ENCODE results near the gene FAM32A. TPM values are rescaled to one million over a fixed set of nuclear protein-coding genes. Genes with fewer than 3 reads are reported as not detected.

The FAM32A gene
- total RNA-seq, 2 donors from 2014 or later, result 74.8 to 75.5 TPM

- no peak overlapping the region for H3K27ac ChIP-seq
- no peak for ATAC-seq (ENCODE audit: insufficient number of reproducible peaks, low FRiP score, low read depth)
- H3K36me3 ChIP-seq, result peaks cover 48% of the 10 kb centered on the region
Measured at GRCh38 chr19:16235811-16236652, 50.8 kb downstream of the FAM32A start.

More at GRCh38 chr19:16235811-16236652, 50.8 kb downstream of the FAM32A start:
- TF ChIP-seq CTCF (IDR thresholded peaks at IDR 0.05), result no peak
- DNase-seq (ENCODE audit: low spot score), result no peak
- Histone ChIP-seq H3K27me3 (replicated peaks; ENCODE audit: insufficient read depth) (no peaks in the 10 kb centered on the region), H3K4me3 (no peak overlapping the region), H3K4me1 (ENCODE audit: control insufficient read depth in 1 of 2, low read depth in 2 of 2) (no peaks in the 10 kb centered on the region), H3K9me3 (no peaks in the 10 kb centered on the region)

Other genes starting within 250 kb of the FAM32A start
- not detected for gene OR10H4, start 236.4 kb upstream of the FAM32A start, total RNA-seq
- 1,000 to 10,000 TPM in 1 of 2 donors, 100 to 1,000 TPM in 1; 964 to 1,096 TPM for gene TPM4, start 108.9 kb upstream of the FAM32A start, total RNA-seq
- gene RAB8A, start 73.5 kb upstream of the FAM32A start, total RNA-seq, result 10 to 100 TPM; 40.5 to 41.5 TPM
- gene HSH2D, start 41.7 kb upstream of the FAM32A start, total RNA-seq, result 1 to 10 TPM in 1 of 2 donors, not detected in 1; 2.2 TPM
- gene CIB3, start 11.9 kb upstream of the FAM32A start, total RNA-seq, result not detected
- 100 to 1,000 TPM in 1 of 2 donors, 10 to 100 TPM in 1; 77.5 to 121 TPM for gene AP1M1, start 12.5 kb downstream of the FAM32A start, total RNA-seq
- gene KLF2, start 139.4 kb downstream of the FAM32A start, total RNA-seq, result 100 to 1,000 TPM in 1 of 2 donors, 10 to 100 TPM in 1; 34.9 to 146 TPM

Measured in thoracic aorta (tissue), 2 donors.